ENCODE results near the gene AOPEP. TPM values are rescaled to one million over a fixed set of nuclear protein-coding genes. Genes with fewer than 3 reads are reported as not detected.

AOPEP gene
- total and polyA plus RNA-seq, 2 donors (not counting 3 experiments of a cell fraction or from before 2014, with no cell fraction given): 20.2 to 41.6 TPM

DNA sequence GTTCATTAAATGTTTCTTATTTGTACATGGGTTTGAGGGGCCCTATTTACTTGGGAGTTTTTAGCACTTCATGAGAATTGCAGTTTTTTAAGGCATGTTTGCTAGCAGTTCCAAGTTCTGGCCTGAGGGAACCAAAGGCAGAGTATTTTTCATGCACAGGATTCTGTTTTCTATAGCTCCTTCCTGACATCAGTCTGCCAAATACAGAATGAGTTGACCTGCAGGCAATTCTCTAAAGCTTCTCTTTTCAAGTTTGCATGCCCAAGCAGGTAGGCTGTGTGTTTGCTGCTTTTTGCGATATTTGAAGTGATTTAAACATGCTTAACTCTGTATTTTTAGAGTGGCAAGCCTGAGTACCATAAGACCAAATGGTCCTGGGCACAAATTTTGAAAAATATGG is 75.8 kb downstream of the AOPEP start:
- TF ChIP-seq MYC (IDR thresholded peaks at IDR 0.05; ENCODE audit: low read depth, low read length): no peak
- TF ChIP-seq, protein P1, sequence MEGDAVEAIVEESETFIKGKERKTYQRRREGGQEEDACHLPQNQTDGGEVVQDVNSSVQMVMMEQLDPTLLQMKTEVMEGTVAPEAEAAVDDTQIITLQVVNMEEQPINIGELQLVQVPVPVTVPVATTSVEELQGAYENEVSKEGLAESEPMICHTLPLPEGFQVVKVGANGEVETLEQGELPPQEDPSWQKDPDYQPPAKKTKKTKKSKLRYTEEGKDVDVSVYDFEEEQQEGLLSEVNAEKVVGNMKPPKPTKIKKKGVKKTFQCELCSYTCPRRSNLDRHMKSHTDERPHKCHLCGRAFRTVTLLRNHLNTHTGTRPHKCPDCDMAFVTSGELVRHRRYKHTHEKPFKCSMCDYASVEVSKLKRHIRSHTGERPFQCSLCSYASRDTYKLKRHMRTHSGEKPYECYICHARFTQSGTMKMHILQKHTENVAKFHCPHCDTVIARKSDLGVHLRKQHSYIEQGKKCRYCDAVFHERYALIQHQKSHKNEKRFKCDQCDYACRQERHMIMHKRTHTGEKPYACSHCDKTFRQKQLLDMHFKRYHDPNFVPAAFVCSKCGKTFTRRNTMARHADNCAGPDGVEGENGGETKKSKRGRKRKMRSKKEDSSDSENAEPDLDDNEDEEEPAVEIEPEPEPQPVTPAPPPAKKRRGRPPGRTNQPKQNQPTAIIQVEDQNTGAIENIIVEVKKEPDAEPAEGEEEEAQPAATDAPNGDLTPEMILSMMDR (IDR thresholded peaks at IDR 0.05; ENCODE audit: extremely low read depth in 1 of 2, insufficient read depth in 1 of 2, low read depth in 1 of 2, low read length in 2 of 2): no peak
- TF ChIP-seq FOS (IDR thresholded peaks at IDR 0.05; ENCODE audit: borderline replicate concordance, insufficient read depth, low read length): no peak
- TF ChIP-seq POLR2A (IDR thresholded peaks at IDR 0.05; ENCODE audit: low read depth, low read length): no peak
- TF ChIP-seq JUN (IDR thresholded peaks at IDR 0.05; ENCODE audit: borderline replicate concordance, insufficient read depth, insufficient read length, low read depth): no peak
- TF ChIP-seq EZH2 (IDR thresholded peaks at IDR 0.05; ENCODE audit: borderline replicate concordance, low read depth, low read length, severe bottlenecking): no peak
- no peak for TF ChIP-seq GATA2 (IDR thresholded peaks at IDR 0.05; ENCODE audit: insufficient read depth, insufficient read length, low read depth, low read length)
- no peak for TF ChIP-seq MAX (IDR thresholded peaks at IDR 0.05; ENCODE audit: insufficient read depth, insufficient read length)
- TF ChIP-seq POLR2AphosphoS5 (IDR thresholded peaks at IDR 0.05; ENCODE audit: insufficient read depth, low read depth, low read length): no peak
- POLR2A ChIA-PET: interaction anchor here (0.6 kb wide), 1 partner anchor 339 kb away, joined by 7 read pairs; no protein-coding TSS in a partner anchor
- DNase-seq (ENCODE audit: low read depth, low spot score) (peak; percentile 29), FAIRE-seq (no peak)
- dilution Hi-C loops (cut with MboI; ENCODE audit: extremely low pct_ligation_motif_present, low sequenced_read_pairs): no loop called here
- Histone ChIP-seq H3K27me3 (ENCODE audit: control insufficient read depth in 2 of 2, insufficient read depth in 2 of 2, low read length in 2 of 2) (no peaks in the 10 kb centered on the region), H3K36me3 (ENCODE audit: control insufficient read depth in 2 of 2, extremely low read depth in 1 of 2, insufficient read depth in 2 of 2, low read length in 2 of 2) (peaks cover 0 to 2% of the 10 kb centered on the region in 2 experiments), H3K9me1 (replicated peaks; ENCODE audit: control insufficient read depth, extremely low read depth, insufficient read depth, low read length) (no peaks in the 10 kb centered on the region), H3K9me3 (replicated peaks; ENCODE audit: control insufficient read depth, insufficient read depth, low read length) (no peaks in the 10 kb centered on the region), H2AFZ (ENCODE audit: low read depth, low read length) (no peak overlapping the region), H4K20me1 (replicated peaks; ENCODE audit: control insufficient read depth, extremely low read depth, insufficient read depth, low read length) (no peaks in the 10 kb centered on the region), H3K27ac (ENCODE audit: insufficient read depth, low read depth, low read length) (no peak overlapping the region), H3K4me3 (replicated peaks in 1 of 3; ENCODE audit: insufficient read depth in 1 of 3, low read depth in 1 of 3, low read length in 3 of 3) (no peak overlapping the region), H3K4me2 (ENCODE audit: insufficient read depth, low read length) (no peak overlapping the region), H3K9ac (replicated peaks; ENCODE audit: extremely low read depth, insufficient read depth, low read length) (no peak overlapping the region), H3K4me1 (ENCODE audit: control insufficient read depth, extremely low read depth, insufficient read depth, low read length) (peaks cover 25% of the 10 kb centered on the region), H3K79me2 (ENCODE audit: control insufficient read depth, insufficient read depth, low read length) (no peaks in the 10 kb centered on the region)
- CTCF ChIA-PET: interaction anchor here (0.8 to 1.9 kb wide), 5 partner anchors 19 to 326 kb away, joined by 3 to 6 read pairs (median 4); no protein-coding TSS in a partner anchor
- intact Hi-C loops (cut with micrococcal nuclease): loop anchor here (5.0 kb wide), 1 partner anchor 125 kb away; no protein-coding TSS in a partner anchor
- no TSS peak for BruUV-seq (replicated peaks)

All from endothelial cell of umbilical vein (primary cell).